Trophoblast cell (in vitro differentiated cells and primary cell): ENCODE data around the gene VPS33A.

Experiments used
- DNase-seq, 2 donors: peaks; one replicate each; pipeline ENCODE4 v3.0.0-alpha.2; 2016
- H2AFZ ChIP-seq: 2 replicates; pipeline ENCODE4 v1.6.1; 2013; ENCODE audit warnings: low read length, moderate library complexity, mild to moderate bottlenecking; ENCODE audit not compliant: insufficient read depth, poor library complexity
- H2AK5ac ChIP-seq: 2 replicates; pipeline ENCODE4 v1.6.1; 2013; ENCODE audit warnings: mild to moderate bottlenecking, low read length
- H2BK120ac ChIP-seq: 2 replicates; pipeline ENCODE4 v1.6.1; 2013; ENCODE audit warnings: low read length, mild to moderate bottlenecking, moderate library complexity; ENCODE audit not compliant: insufficient read depth, poor library complexity
- H2BK12ac ChIP-seq: 2 replicates; pipeline ENCODE4 v1.6.1; 2013; ENCODE audit warnings: mild to moderate bottlenecking, low read length, moderate library complexity
- H2BK5ac ChIP-seq: 2 replicates; pipeline ENCODE4 v1.6.1; 2013; ENCODE audit warnings: low read length, low read depth, moderate library complexity, mild to moderate bottlenecking; ENCODE audit not compliant: poor library complexity
- H3K14ac ChIP-seq: 2 replicates; pipeline ENCODE4 v1.6.1; 2013; ENCODE audit warnings: mild to moderate bottlenecking, low read length
- H3K18ac ChIP-seq: 2 replicates; pipeline ENCODE4 v1.6.1; 2013; ENCODE audit warnings: mild to moderate bottlenecking, low read length
- H3K23ac ChIP-seq: 2 replicates; pipeline ENCODE4 v1.6.1; 2013; ENCODE audit warnings: low read length
- H3K27ac ChIP-seq: 2 replicates; pipeline ENCODE4 v1.5.1; 2013; ENCODE audit warnings: low read depth, mild to moderate bottlenecking, inconsistent platforms, low read length, moderate library complexity
- H3K27me3 ChIP-seq: 2 replicates; pipeline ENCODE4 v1.6.1; 2013; ENCODE audit warnings: inconsistent platforms, mild to moderate bottlenecking, low read length, moderate library complexity; ENCODE audit not compliant: insufficient read depth
- H3K36me3 ChIP-seq, 2 experiments: 1 replicate in 1 of 2; 2 replicates in 1 of 2; pipeline ENCODE4 v1.6.1; 2013; ENCODE audit warnings: low read length in 2 of 2, mild to moderate bottlenecking in 2 of 2, moderate library complexity in 1 of 2; ENCODE audit not compliant: insufficient read depth in 2 of 2, control insufficient read depth in 1 of 2
- H3K4ac ChIP-seq: 2 replicates; pipeline ENCODE4 v1.6.1; 2013; ENCODE audit warnings: low read depth, mild to moderate bottlenecking, low read length, moderate library complexity
- H3K4me1 ChIP-seq, 2 experiments: 1 replicate in 1 of 2; 2 replicates in 1 of 2; pipeline ENCODE4 v1.6.1; 2013; ENCODE audit warnings: low read length in 2 of 2, mild to moderate bottlenecking in 2 of 2, moderate library complexity in 1 of 2; ENCODE audit not compliant: insufficient read depth in 2 of 2, control insufficient read depth in 1 of 2
- H3K4me2 ChIP-seq: 2 replicates; pipeline ENCODE4 v1.6.1; 2013; ENCODE audit warnings: inconsistent platforms, mild to moderate bottlenecking, low read length, moderate library complexity
- H3K4me3 ChIP-seq: 2 replicates; pipeline ENCODE4 v1.5.1; 2013; ENCODE audit warnings: mild to moderate bottlenecking, low read depth, low read length, inconsistent platforms
- H3K79me1 ChIP-seq: one replicate; pipeline ENCODE4 v1.6.1; 2013; ENCODE audit warnings: low read length
- H3K79me2 ChIP-seq: 2 replicates; pipeline ENCODE4 v1.6.1; 2013; ENCODE audit warnings: low read length, mild to moderate bottlenecking; ENCODE audit not compliant: control insufficient read depth, insufficient read depth, poor library complexity
- H3K9ac ChIP-seq: 2 replicates; pipeline ENCODE4 v1.6.1; 2013; ENCODE audit warnings: mild to moderate bottlenecking, low read length
- H3K9me3 ChIP-seq: 2 replicates; pipeline ENCODE4 v1.6.1; 2013; ENCODE audit warnings: low read depth, mild to moderate bottlenecking, control low read depth, inconsistent platforms, low read length; ENCODE audit not compliant: insufficient read depth
- H4K12ac ChIP-seq: 2 replicates; pipeline ENCODE4 v1.6.1; 2013; ENCODE audit warnings: low read depth, mild to moderate bottlenecking, low read length, moderate library complexity
- H4K8ac ChIP-seq: 2 replicates; pipeline ENCODE4 v1.6.1; 2013; ENCODE audit warnings: low read depth, mild to moderate bottlenecking, low read length, moderate library complexity
- H4K91ac ChIP-seq: one replicate; pipeline ENCODE4 v1.6.1; 2013; ENCODE audit warnings: low read depth, mild to moderate bottlenecking, low read length, moderate library complexity
- WGBS: extraction: QIAGEN DNeasy Blood & Tissue Kit; methylation state at CpG from one replicate; pipeline ENCODE4 v1.1.7; 2013; ENCODE audit warnings: missing lambda C conversion rate; ENCODE audit not compliant: insufficient read length, insufficient coverage; ENCODE audit errors: extremely low coverage; 5-methylcytosine and 5-hydroxymethylcytosine counted together

VPS33A gene

DNA sequence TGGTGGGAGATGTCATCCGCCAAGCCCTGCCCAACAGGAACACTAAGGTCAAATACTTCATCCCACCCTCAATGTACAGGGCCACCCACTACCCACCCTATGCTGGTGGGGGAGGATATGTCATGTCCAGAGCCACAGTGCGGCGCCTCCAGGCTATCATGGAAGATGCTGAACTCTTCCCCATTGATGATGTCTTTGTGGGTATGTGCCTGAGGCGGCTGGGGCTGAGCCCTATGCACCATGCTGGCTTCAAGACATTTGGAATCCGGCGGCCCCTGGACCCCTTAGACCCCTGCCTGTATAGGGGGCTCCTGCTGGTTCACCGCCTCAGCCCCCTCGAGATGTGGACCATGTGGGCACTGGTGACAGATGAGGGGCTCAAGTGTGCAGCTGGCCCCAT, 59.3 kb downstream of the VPS33A start:
- Histone ChIP-seq H3K9me3 (peaks cover 1% of the 10 kb centered on the region), H4K91ac (no peak overlapping the region), H2AK5ac (no peak overlapping the region), H2BK120ac (no peak overlapping the region), H4K12ac (no peak overlapping the region), H3K14ac (no peak overlapping the region), H3K79me2 (no peaks in the 10 kb centered on the region), H2BK5ac (no peak overlapping the region), H3K4me2 (no peak overlapping the region), H3K18ac (no peak overlapping the region), H2BK12ac (no peak overlapping the region), H4K8ac (no peak overlapping the region), H3K36me3 (peaks cover 31 to 40% of the 10 kb centered on the region in 2 experiments), H2AFZ (no peak overlapping the region), H3K4me3 (no peak overlapping the region), H3K4me1 (peaks cover 6 to 9% of the 10 kb centered on the region in 2 experiments), H3K4ac (no peak overlapping the region), H3K27ac (no peak overlapping the region), H3K79me1 (peaks cover 2% of the 10 kb centered on the region), H3K27me3 (peaks cover 13% of the 10 kb centered on the region), H3K9ac (no peak overlapping the region), H3K23ac (no peak overlapping the region)
- no peak for DNase-seq
- no CpG with 5 or more reads among the region's 8 CpGs for WGBS

DNA sequence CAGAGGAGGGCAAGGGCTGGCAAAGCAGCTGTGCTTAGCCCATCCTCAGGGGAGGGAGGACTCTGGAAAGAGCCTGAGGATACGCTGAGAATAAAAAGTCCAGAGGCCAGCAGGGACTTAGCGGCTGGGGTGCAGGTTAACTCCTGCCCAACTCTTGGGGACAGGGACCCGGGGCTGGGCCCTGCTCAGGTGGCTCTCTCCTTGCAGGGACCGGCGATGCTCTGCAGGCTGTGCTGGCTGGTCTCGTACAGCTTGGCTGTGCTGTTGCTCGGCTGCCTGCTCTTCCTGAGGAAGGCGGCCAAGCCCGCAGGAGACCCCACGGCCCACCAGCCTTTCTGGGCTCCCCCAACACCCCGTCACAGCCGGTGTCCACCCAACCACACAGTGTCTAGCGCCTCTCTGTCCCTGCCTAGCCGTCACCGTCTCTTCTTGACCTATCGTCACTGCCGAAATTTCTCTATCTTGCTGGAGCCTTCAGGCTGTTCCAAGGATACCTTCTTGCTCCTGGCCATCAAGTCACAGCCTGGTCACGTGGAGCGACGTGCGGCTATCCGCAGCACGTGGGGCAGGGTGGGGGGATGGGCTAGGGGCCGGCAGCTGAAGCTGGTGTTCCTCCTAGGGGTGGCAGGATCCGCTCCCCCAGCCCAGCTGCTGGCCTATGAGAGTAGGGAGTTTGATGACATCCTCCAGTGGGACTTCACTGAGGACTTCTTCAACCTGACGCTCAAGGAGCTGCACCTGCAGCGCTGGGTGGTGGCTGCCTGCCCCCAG, 60.0 kb downstream of the VPS33A start:
- H3K18ac ChIP-seq: no peak overlapping the region
- H3K27me3 ChIP-seq: peaks cover 13% of the 10 kb centered on the region
- WGBS: no CpG with 5 or more reads among the region's 27 CpGs
- H3K36me3 ChIP-seq: peaks cover 27 to 38% of the 10 kb centered on the region in 2 experiments
- H3K4me3 ChIP-seq: no peak overlapping the region
- no peak overlapping the region for H3K9ac ChIP-seq
- no peak overlapping the region for H4K91ac ChIP-seq
- no peak overlapping the region for H3K23ac ChIP-seq
- no peak overlapping the region for H4K8ac ChIP-seq
- H3K79me1 ChIP-seq: peaks cover 2% of the 10 kb centered on the region
- peaks cover 1% of the 10 kb centered on the region for H3K9me3 ChIP-seq
- H3K4ac ChIP-seq: no peak overlapping the region
- peaks cover 6 to 9% of the 10 kb centered on the region in 2 experiments for H3K4me1 ChIP-seq
- H2BK120ac ChIP-seq: no peak overlapping the region
- no peaks in the 10 kb centered on the region for H3K79me2 ChIP-seq
- H4K12ac ChIP-seq: no peak overlapping the region
- H2AFZ ChIP-seq: no peak overlapping the region
- H2BK5ac ChIP-seq: no peak overlapping the region
- H3K14ac ChIP-seq: no peak overlapping the region
- no peak overlapping the region for H3K4me2 ChIP-seq
- DNase-seq: no peak
- H2AK5ac ChIP-seq: no peak overlapping the region
- H3K27ac ChIP-seq: no peak overlapping the region
- H2BK12ac ChIP-seq: no peak overlapping the region

DNA sequence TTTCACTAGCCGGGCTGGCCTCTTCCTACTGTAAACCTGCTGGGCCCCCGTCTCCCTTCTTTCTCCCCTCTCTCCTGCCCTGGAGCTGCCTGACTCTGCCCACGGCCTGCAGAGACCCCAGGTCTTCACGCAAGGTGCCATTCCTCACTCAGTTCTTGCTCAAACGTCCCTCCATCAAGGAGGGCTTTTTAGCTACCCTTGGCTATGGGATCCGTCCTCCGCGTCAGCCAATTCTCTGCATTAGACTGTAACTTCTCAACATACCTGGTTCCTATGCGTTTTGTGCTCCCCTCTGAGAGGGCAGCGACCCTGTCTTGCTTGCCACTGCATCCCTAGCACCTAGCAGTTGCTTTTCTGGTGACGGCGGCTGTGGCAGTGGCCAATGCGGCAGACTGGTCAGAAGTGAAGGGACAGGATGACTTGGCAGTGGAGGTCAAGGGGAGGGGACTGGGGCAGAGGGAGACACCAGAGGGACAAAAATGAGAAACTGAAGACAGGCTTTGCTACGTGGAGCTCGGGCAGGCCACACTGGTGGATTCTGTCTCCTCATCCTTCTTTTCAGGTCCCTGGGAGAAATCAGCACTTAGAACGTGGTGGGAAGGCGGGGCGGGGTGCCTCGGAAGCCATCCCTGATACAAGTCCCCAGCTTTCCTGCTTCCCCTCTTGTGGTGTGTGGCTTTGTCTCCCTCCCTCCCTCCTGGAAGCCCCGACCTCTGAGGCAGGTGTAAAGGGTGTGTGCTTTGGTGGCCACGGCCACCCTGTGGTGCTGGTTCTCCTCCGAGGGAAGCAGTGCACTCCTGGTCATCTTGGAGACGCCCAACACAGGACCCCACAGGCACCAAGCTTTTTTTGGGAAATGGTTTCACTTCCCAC, 61.0 kb downstream of the VPS33A start:
- H3K9ac ChIP-seq: no peak overlapping the region
- no peak overlapping the region for H3K4me3 ChIP-seq
- peaks cover 6 to 10% of the 10 kb centered on the region in 2 experiments for H3K4me1 ChIP-seq
- H4K12ac ChIP-seq: no peak overlapping the region
- no peaks in the 10 kb centered on the region for H3K79me2 ChIP-seq
- H3K79me1 ChIP-seq: peaks cover 2% of the 10 kb centered on the region
- no peak overlapping the region for H3K27ac ChIP-seq
- H3K4me2 ChIP-seq: no peak overlapping the region
- H3K27me3 ChIP-seq: peaks cover 13% of the 10 kb centered on the region
- no CpG with 5 or more reads among the region's 23 CpGs for WGBS
- H4K8ac ChIP-seq: no peak overlapping the region
- H2BK120ac ChIP-seq: no peak overlapping the region
- H3K36me3 ChIP-seq: peaks cover 22 to 32% of the 10 kb centered on the region in 2 experiments
- no peak overlapping the region for H3K4ac ChIP-seq
- no peak overlapping the region for H2AFZ ChIP-seq
- no peak overlapping the region for H2BK5ac ChIP-seq
- H3K14ac ChIP-seq: no peak overlapping the region
- H3K23ac ChIP-seq: no peak overlapping the region
- no peak overlapping the region for H4K91ac ChIP-seq
- peaks cover 1% of the 10 kb centered on the region for H3K9me3 ChIP-seq
- no peak overlapping the region for H2AK5ac ChIP-seq
- DNase-seq: no peak
- no peak overlapping the region for H3K18ac ChIP-seq
- H2BK12ac ChIP-seq: no peak overlapping the region

DNA sequence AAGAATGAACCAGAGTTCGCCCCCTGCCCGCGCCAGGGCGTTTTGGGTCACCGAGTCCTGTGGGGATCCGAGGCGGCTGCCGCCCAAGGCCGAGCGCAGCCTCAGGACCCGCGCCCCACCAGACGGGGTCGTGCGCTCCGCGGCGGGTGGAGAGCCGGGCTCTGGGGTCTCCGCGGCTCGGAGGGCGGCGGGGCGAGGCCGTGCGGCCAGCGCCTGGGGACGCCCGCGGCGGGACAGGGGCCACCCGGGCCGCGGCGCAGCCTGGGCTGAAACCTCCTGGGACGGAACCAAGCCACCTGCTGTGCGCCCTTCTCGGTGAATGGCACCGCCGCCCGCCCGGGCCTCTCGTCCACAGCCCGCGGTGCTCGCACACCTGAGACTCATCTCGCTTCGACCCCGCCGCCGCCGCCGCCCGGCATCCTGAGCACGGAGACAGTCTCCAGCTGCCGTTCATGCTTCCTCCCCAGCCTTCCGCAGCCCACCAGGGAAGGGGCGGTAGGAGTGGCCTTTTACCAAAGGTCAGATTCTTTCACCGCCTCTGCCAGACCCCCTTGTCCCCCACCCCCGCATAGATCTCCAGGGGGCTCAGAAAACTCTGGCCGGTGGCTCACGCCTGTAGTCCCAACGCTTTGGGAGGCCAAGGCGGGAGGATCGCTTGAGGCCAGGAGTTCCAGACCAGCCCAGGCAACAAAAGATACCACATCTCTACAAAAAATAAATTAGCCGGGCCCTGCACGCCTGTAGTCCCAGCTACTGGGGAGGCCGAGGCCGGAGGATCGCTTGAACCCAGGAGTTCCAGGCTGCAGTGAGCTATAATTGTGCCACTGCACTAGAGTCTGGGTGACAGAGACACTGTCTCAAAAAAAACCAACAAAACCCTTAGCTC, 61.9 kb downstream of the VPS33A start:
- Histone ChIP-seq H3K9me3 (peaks cover 1% of the 10 kb centered on the region), H3K18ac (no peak overlapping the region), H3K14ac (no peak overlapping the region), H3K79me1 (peaks cover 2% of the 10 kb centered on the region), H4K12ac (no peak overlapping the region), H3K23ac (no peak overlapping the region), H2AK5ac (no peak overlapping the region), H3K4me1 (peaks cover 6 to 10% of the 10 kb centered on the region in 2 experiments), H3K27me3 (peaks cover 13% of the 10 kb centered on the region), H2AFZ (peak overlapping the region; percentile 66), H3K4ac (no peak overlapping the region), H3K9ac (no peak overlapping the region), H3K79me2 (no peaks in the 10 kb centered on the region), H3K4me2 (peak overlapping the region; percentile 65), H4K8ac (no peak overlapping the region), H2BK5ac (no peak overlapping the region), H3K36me3 (peaks cover 22 to 29% of the 10 kb centered on the region in 2 experiments), H3K4me3 (peak overlapping the region; percentile 57), H2BK12ac (no peak overlapping the region), H3K27ac (no peak overlapping the region), H4K91ac (no peak overlapping the region), H2BK120ac (no peak overlapping the region)
- no peak for DNase-seq
- WGBS: no CpG with 5 or more reads among the region's 71 CpGs
